ENCODE measurements around the gene COMMD8. TPM values are rescaled to one million over a fixed set of nuclear protein-coding genes. Genes with fewer than 3 reads are reported as not detected.

The COMMD8 gene
- total and polyA plus RNA-seq, 7 donors, result 10.8 to 41.4 (median 21.4) TPM

DNA sequence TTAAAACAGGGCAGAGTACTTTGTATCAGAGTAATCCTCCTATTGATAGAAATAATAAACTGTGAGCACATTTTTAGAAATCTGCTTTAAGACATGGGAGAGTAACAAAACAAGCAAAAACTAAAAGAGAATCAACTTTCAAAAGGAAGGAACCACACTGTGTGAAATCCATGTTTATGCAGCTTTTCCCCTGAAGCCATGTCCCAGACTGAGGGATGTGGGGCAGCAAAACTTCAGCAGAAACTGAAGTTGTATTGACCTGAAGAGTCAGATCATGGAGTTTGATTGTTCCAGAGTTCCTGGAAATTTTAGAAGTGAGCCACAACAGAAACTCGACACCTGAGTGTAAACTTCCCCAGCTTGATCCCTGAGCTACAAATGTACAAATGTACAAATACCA, 53.2 kb downstream of the COMMD8 start:
- whole genome bisulfite sequencing, 2 donors, result 36 to 61% methylated on average over 1 of the region's 1 CpG
- Histone ChIP-seq H3K9me3 (no peaks in the 10 kb centered on the region), H3K27ac (no peak overlapping the region), H3K4me3 (no peak overlapping the region), H3K4me1 (no peaks in the 10 kb centered on the region), H3K36me3 (no peaks in the 10 kb centered on the region), H3K27me3 (no peaks in the 10 kb centered on the region)
- TF ChIP-seq, protein P1, sequence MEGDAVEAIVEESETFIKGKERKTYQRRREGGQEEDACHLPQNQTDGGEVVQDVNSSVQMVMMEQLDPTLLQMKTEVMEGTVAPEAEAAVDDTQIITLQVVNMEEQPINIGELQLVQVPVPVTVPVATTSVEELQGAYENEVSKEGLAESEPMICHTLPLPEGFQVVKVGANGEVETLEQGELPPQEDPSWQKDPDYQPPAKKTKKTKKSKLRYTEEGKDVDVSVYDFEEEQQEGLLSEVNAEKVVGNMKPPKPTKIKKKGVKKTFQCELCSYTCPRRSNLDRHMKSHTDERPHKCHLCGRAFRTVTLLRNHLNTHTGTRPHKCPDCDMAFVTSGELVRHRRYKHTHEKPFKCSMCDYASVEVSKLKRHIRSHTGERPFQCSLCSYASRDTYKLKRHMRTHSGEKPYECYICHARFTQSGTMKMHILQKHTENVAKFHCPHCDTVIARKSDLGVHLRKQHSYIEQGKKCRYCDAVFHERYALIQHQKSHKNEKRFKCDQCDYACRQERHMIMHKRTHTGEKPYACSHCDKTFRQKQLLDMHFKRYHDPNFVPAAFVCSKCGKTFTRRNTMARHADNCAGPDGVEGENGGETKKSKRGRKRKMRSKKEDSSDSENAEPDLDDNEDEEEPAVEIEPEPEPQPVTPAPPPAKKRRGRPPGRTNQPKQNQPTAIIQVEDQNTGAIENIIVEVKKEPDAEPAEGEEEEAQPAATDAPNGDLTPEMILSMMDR (IDR thresholded peaks at IDR 0.05), result no peak
- TF ChIP-seq POLR2AphosphoS5 (IDR thresholded peaks at IDR 0.05), result no peak
- TF ChIP-seq EP300 (IDR thresholded peaks at IDR 0.05), result no peak
- TF ChIP-seq POLR2A (IDR thresholded peaks at IDR 0.05), result no peak
- no peak for DNase-seq
- intact Hi-C loops (cut with DNase I), result no loop called here

GRCh38 chr4:47406408-47406807, 57.1 kb downstream of the COMMD8 start:
- DNase-seq, result no peak
- Histone ChIP-seq H3K9me3 (no peaks in the 10 kb centered on the region), H3K36me3 (no peaks in the 10 kb centered on the region), H3K27ac (no peak overlapping the region), H3K27me3 (no peaks in the 10 kb centered on the region), H3K4me3 (no peak overlapping the region), H3K4me1 (no peaks in the 10 kb centered on the region)
- 68 to 75% methylated on average over 2 of the region's 2 CpGs for WGBS, 2 donors
- intact Hi-C loops (cut with DNase I), result no loop called here
- TF ChIP-seq, protein P1 (IDR thresholded peaks at IDR 0.05), result no peak
- no peak for TF ChIP-seq POLR2A (IDR thresholded peaks at IDR 0.05)
- TF ChIP-seq POLR2AphosphoS5 (IDR thresholded peaks at IDR 0.05), result no peak
- TF ChIP-seq EP300 (IDR thresholded peaks at IDR 0.05), result no peak

Other genes starting within 250 kb of the COMMD8 start
- gene ATP10D, start 21.6 kb upstream of the COMMD8 start, total RNA-seq, result 10 to 100 TPM; 16.8 to 21.0 (median 18.7) TPM
- 1 to 10 TPM in 2 of 3 donors, under 1 TPM in 1; 0.60 to 4.5 (median 1.2) TPM for gene ATP10D, start 21.6 kb upstream of the COMMD8 start, polyA plus RNA-seq